Naive thymus-derived CD8-positive, alpha-beta T cell (primary cell): ENCODE data around the gene SLC35F1. TPM values are rescaled to one million over a fixed set of nuclear protein-coding genes. Genes with fewer than 3 reads are reported as not detected.
"Not testable (repeated sequence)": the region's sequence is repeated elsewhere in the genome, so short reads cannot be mapped to it uniquely, and the experiment has no call there.

Experiments used
- ATAC-seq, 2 donors: fragments of 150-1000 bp; cut with Tn5 transposase in 1 of 2; sonication (Bioruptor Pico), chemical (Tn5 transposase) in 1 of 2; 1 replicate in 1 of 2; 2 replicates in 1 of 2; pipeline ENCODE4 v1.10.0; 2021; ENCODE audit warnings: mild to moderate bottlenecking in 2 of 2, moderate library complexity in 2 of 2
- POLR2A ChIA-PET: fragments of 350-600 bp; sonication (Branson Sonifier 250); formaldehyde crosslinking; loops from one replicate; lab custom pipeline; 2021; ENCODE audit warnings: antibody characterized with exemption; lab: Charles Lee
- DNase-seq, 10 donors: peaks; one replicate each; pipeline versions ENCODE4 v3.0.0 to v3.0.0-alpha.2; 2020 to 2022
- H3K27ac Mint-ChIP-seq, 10 donors: one replicate each; pipeline ENCODE4 v1.8.0; 2020 to 2022; ENCODE audit warnings: mild to moderate bottlenecking in 10 of 10, mixed read lengths in 10 of 10, moderate library complexity in 4 of 10, inconsistent platforms in 1 of 10
- H3K27me3 Mint-ChIP-seq, 5 donors: one replicate each; pipeline ENCODE4 v1.8.0; 2021 to 2022; ENCODE audit warnings: mixed read lengths in 5 of 5
- H3K36me3 Mint-ChIP-seq, 3 donors: one replicate each; pipeline ENCODE4 v1.8.0; 2020 to 2022; ENCODE audit warnings: mixed read lengths in 3 of 3, mild to moderate bottlenecking in 2 of 3, inconsistent platforms in 1 of 3
- H3K4me1 Mint-ChIP-seq, 4 donors: one replicate each; pipeline ENCODE4 v1.8.0; 2021 to 2022; ENCODE audit warnings: mixed read lengths in 4 of 4
- H3K4me3 Mint-ChIP-seq, 10 donors: one replicate each; pipeline ENCODE4 v1.8.0; 2020 to 2022; ENCODE audit warnings: mild to moderate bottlenecking in 10 of 10, mixed read lengths in 10 of 10, moderate library complexity in 6 of 10, inconsistent platforms in 1 of 10
- H3K9me3 Mint-ChIP-seq, 9 donors: one replicate each; pipeline ENCODE4 v1.8.0; 2020 to 2022; ENCODE audit warnings: mixed read lengths in 9 of 9, mild to moderate bottlenecking in 3 of 9, inconsistent platforms in 1 of 9, moderate library complexity in 1 of 9
- polyA plus RNA-seq, 3 donors: library from polyadenylated mRNA; unstranded; fragments of 300-500 nt; fragmentation: Illumina TruSeq; gene quantifications; one replicate each; pipeline ENCODE4 v1.2.3, GENCODE V29; 2021
- total RNA-seq, 8 experiments: library from RNA in 2 of 8; stranded (reverse) in 2 of 8; gene quantifications; one replicate each; pipeline ENCODE4 v1.2.3 and lab custom pipeline; 2021 to 2026

Gene SLC35F1
- total and polyA plus RNA-seq, 5 experiments from 2014 or later, result not detected

GRCh38 chr6:117930645-117931044 lies 23.6 kb downstream of the SLC35F1 start:
- Mint-ChIP-seq H3K27me3 (peaks cover 3 to 31% (median 10%) of the 10 kb centered on the region in 5 donors), H3K4me1 (no peaks in the 10 kb centered on the region), H3K36me3 (peaks cover 2 to 23% (median 9%) of the 10 kb centered on the region in 3 donors), H3K4me3 (no peak overlapping the region), H3K9me3 (peaks cover 5 to 44% (median 26%) of the 10 kb centered on the region in 9 donors), H3K27ac (no peak overlapping the region)
- no peak for DNase-seq
- POLR2A ChIA-PET, result no interaction called here
- no peak for ATAC-seq

- ATAC-seq, result no peak
Measured at GRCh38 chr6:117932001-117932400, 24.9 kb downstream of the SLC35F1 start.

GRCh38 chr6:117932676-117933075 lies 25.6 kb downstream of the SLC35F1 start:
- DNase-seq (no peak), ATAC-seq (no peak)
- no peak overlapping the region for H3K4me3 Mint-ChIP-seq
- no peak overlapping the region for H3K27ac Mint-ChIP-seq
- H3K27me3 Mint-ChIP-seq, result peaks cover 2 to 16% (median 5%) of the 10 kb centered on the region in 5 donors
- H3K36me3 Mint-ChIP-seq, result peaks cover 0 to 16% (median 9%) of the 10 kb centered on the region in 3 donors
- peaks cover under 1 to 31% (median 19%) of the 10 kb centered on the region in 9 donors for H3K9me3 Mint-ChIP-seq
- POLR2A ChIA-PET, result no interaction called here
- no peaks in the 10 kb centered on the region for H3K4me1 Mint-ChIP-seq

More at GRCh38 chr6:117932001-117932400, 24.9 kb downstream of the SLC35F1 start:
- peaks cover 3 to 22% (median 9%) of the 10 kb centered on the region in 5 donors for H3K27me3 Mint-ChIP-seq
- H3K9me3 Mint-ChIP-seq, result peaks cover 5 to 38% (median 22%) of the 10 kb centered on the region in 9 donors
- peaks cover 2 to 23% (median 9%) of the 10 kb centered on the region in 3 donors for H3K36me3 Mint-ChIP-seq
- POLR2A ChIA-PET, result no interaction called here
- DNase-seq, result no peak
- no peak overlapping the region for H3K4me3 Mint-ChIP-seq
- no peak overlapping the region for H3K27ac Mint-ChIP-seq
- H3K4me1 Mint-ChIP-seq, result no peaks in the 10 kb centered on the region

GRCh38 chr6:117933471-117933870 lies 26.4 kb downstream of the SLC35F1 start:
- POLR2A ChIA-PET, result no interaction called here
- Mint-ChIP-seq H3K27me3 (peaks cover 2 to 15% (median 5%) of the 10 kb centered on the region in 5 donors), H3K4me1 (no peaks in the 10 kb centered on the region)

GRCh38 chr6:117938311-117938995 lies 31.4 kb downstream of the SLC35F1 start:
- no peaks in the 10 kb centered on the region for H3K4me1 Mint-ChIP-seq
- POLR2A ChIA-PET, result no interaction called here
- ATAC-seq, result no peak
- peaks cover 0 to 5% (median 0%) of the 10 kb centered on the region in 3 donors for H3K36me3 Mint-ChIP-seq
- H3K27me3 Mint-ChIP-seq, result peaks cover 0 to 19% (median 4%) of the 10 kb centered on the region in 5 donors
- DNase-seq, result no peak
- no peak overlapping the region for H3K27ac Mint-ChIP-seq
- H3K9me3 Mint-ChIP-seq, result peaks cover 0 to 4% (median 0%) of the 10 kb centered on the region in 9 donors
- no peak overlapping the region for H3K4me3 Mint-ChIP-seq

More at GRCh38 chr6:117933471-117933870, 26.4 kb downstream of the SLC35F1 start:
- DNase-seq, result no peak
- Mint-ChIP-seq H3K27ac (no peak overlapping the region), H3K36me3 (peaks cover 0 to 8% (median 7%) of the 10 kb centered on the region in 3 donors), H3K4me3 (no peak overlapping the region), H3K9me3 (peaks cover 0 to 25% (median 17%) of the 10 kb centered on the region in 9 donors)
- no peak for ATAC-seq

GRCh38 chr6:117947234-117947633 lies 40.2 kb downstream of the SLC35F1 start:
- ATAC-seq (no peak), DNase-seq (no peak)
- no peak overlapping the region for H3K4me3 Mint-ChIP-seq
- H3K36me3 Mint-ChIP-seq, result no peaks in the 10 kb centered on the region
- H3K4me1 Mint-ChIP-seq, result no peaks in the 10 kb centered on the region
- POLR2A ChIA-PET, result no interaction called here
- H3K9me3 Mint-ChIP-seq, result no peaks in the 10 kb centered on the region
- peaks cover 4 to 14% (median 9%) of the 10 kb centered on the region in 5 donors for H3K27me3 Mint-ChIP-seq
- H3K27ac Mint-ChIP-seq, result no peak overlapping the region

GRCh38 chr6:117951783-117952182 lies 44.7 kb downstream of the SLC35F1 start:
- Mint-ChIP-seq H3K4me3 (no peak overlapping the region), H3K4me1 (no peaks in the 10 kb centered on the region), H3K27me3 (peaks cover 3 to 21% (median 12%) of the 10 kb centered on the region in 5 donors), H3K9me3 (no peaks in the 10 kb centered on the region), H3K36me3 (no peaks in the 10 kb centered on the region), H3K27ac (no peak overlapping the region)
- ATAC-seq, result no peak
- DNase-seq, result no peak
- POLR2A ChIA-PET, result no interaction called here

- POLR2A ChIA-PET, result no interaction called here
- H3K36me3 Mint-ChIP-seq, result no peaks in the 10 kb centered on the region
- H3K9me3 Mint-ChIP-seq, result no peaks in the 10 kb centered on the region
- H3K27me3 Mint-ChIP-seq, result peaks cover 3 to 21% (median 11%) of the 10 kb centered on the region in 5 donors
- DNase-seq (no peak), ATAC-seq (no peak)
- H3K4me3 Mint-ChIP-seq, result no peak overlapping the region
- H3K27ac Mint-ChIP-seq, result no peak overlapping the region
- H3K4me1 Mint-ChIP-seq, result no peaks in the 10 kb centered on the region
Measured at GRCh38 chr6:117955684-117956256, 48.7 kb downstream of the SLC35F1 start.

GRCh38 chr6:117956386-117956785 lies 49.3 kb downstream of the SLC35F1 start:
- POLR2A ChIA-PET, result no interaction called here
- H3K27me3 Mint-ChIP-seq, result peaks cover 3 to 21% (median 7%) of the 10 kb centered on the region in 5 donors
- H3K27ac Mint-ChIP-seq, result peak overlapping the region in 1 of 10 donors; percentile 26
- DNase-seq, result no peak
- no peak overlapping the region for H3K4me3 Mint-ChIP-seq
- H3K4me1 Mint-ChIP-seq, result no peaks in the 10 kb centered on the region
- no peak for ATAC-seq
- H3K36me3 Mint-ChIP-seq, result no peaks in the 10 kb centered on the region
- H3K9me3 Mint-ChIP-seq, result no peaks in the 10 kb centered on the region

- H3K27ac Mint-ChIP-seq, result no peak overlapping the region
- no peaks in the 10 kb centered on the region for H3K9me3 Mint-ChIP-seq
- ATAC-seq, result no peak
- no peaks in the 10 kb centered on the region for H3K36me3 Mint-ChIP-seq
- H3K4me3 Mint-ChIP-seq, result no peak overlapping the region
- H3K27me3 Mint-ChIP-seq, result peaks cover 0 to 21% (median 7%) of the 10 kb centered on the region in 5 donors
- POLR2A ChIA-PET, result no interaction called here
- no peak for DNase-seq
- H3K4me1 Mint-ChIP-seq, result no peaks in the 10 kb centered on the region
Measured at GRCh38 chr6:117958536-117958935, 51.5 kb downstream of the SLC35F1 start.

GRCh38 chr6:117960877-117961276 lies 53.8 kb downstream of the SLC35F1 start:
- Mint-ChIP-seq H3K4me1 (no peaks in the 10 kb centered on the region), H3K9me3 (peaks cover 0 to 18% (median 10%) of the 10 kb centered on the region in 9 donors), H3K27ac (no peak overlapping the region), H3K27me3 (peaks cover 0 to 30% (median 12%) of the 10 kb centered on the region in 5 donors), H3K36me3 (peaks cover 0 to 10% (median 0%) of the 10 kb centered on the region in 3 donors), H3K4me3 (no peak overlapping the region)
- POLR2A ChIA-PET, result no interaction called here
- ATAC-seq, result no peak
- DNase-seq, result no peak

GRCh38 chr6:117961301-117961700 lies 54.2 kb downstream of the SLC35F1 start:
- DNase-seq (no peak), ATAC-seq (no peak)
- Mint-ChIP-seq H3K4me1 (no peaks in the 10 kb centered on the region), H3K27me3 (peaks cover 0 to 26% (median 9%) of the 10 kb centered on the region in 5 donors), H3K36me3 (peaks cover 0 to 13% (median 0%) of the 10 kb centered on the region in 3 donors), H3K9me3 (peaks cover 0 to 22% (median 12%) of the 10 kb centered on the region in 9 donors), H3K27ac (no peak overlapping the region), H3K4me3 (no peak overlapping the region)
- POLR2A ChIA-PET, result no interaction called here

- H3K4me1 Mint-ChIP-seq, H3K4me3 Mint-ChIP-seq, DNase-seq, ATAC-seq, H3K27ac Mint-ChIP-seq, POLR2A ChIA-PET: not testable (repeated sequence)
- Mint-ChIP-seq H3K36me3 (peaks cover 0 to 18% (median 0%) of the 10 kb centered on the region in 3 donors), H3K9me3 (peaks cover 0 to 33% (median 15%) of the 10 kb centered on the region in 9 donors), H3K27me3 (peaks cover 0 to 19% (median 11%) of the 10 kb centered on the region in 5 donors)
Measured at GRCh38 chr6:117965763-117966162, 58.7 kb downstream of the SLC35F1 start.
